Fibroblast of skin of right biceps (primary cell): ENCODE data around the gene AMPD2.

ENCODE experiments used
- DNase-seq: peaks from one replicate; pipeline ENCODE4 v3.0.0-alpha.2; 2013

AMPD2 gene

GRCh38 chr1:109617291-109617801 is 2.3 kb upstream of the AMPD2 start:
- peak; percentile 90 for DNase-seq

GRCh38 chr1:109618661-109619575 is 719 bp upstream of the AMPD2 start:
- DNase-seq, result no peak

- peak; percentile 78 for DNase-seq
Observed at GRCh38 chr1:109620401-109620791, 759 bp downstream of the AMPD2 start.

- DNase-seq, result peak; percentile 97
Observed at GRCh38 chr1:109620841-109621286, 1.2 kb downstream of the AMPD2 start.

- no peak for DNase-seq
Observed at GRCh38 chr1:109621379-109622136, 1.9 kb downstream of the AMPD2 start.

GRCh38 chr1:109622137-109622892 is 2.7 kb downstream of the AMPD2 start:
- DNase-seq, result no peak

- no peak for DNase-seq
Observed at GRCh38 chr1:109622895-109623294, 3.3 kb downstream of the AMPD2 start.

- DNase-seq, result no peak
Observed at GRCh38 chr1:109623601-109624161, 4.0 kb downstream of the AMPD2 start.

GRCh38 chr1:109624201-109625010 is 4.8 kb downstream of the AMPD2 start:
- DNase-seq, result no peak

GRCh38 chr1:109625176-109625575 is 5.5 kb downstream of the AMPD2 start:
- DNase-seq, result no peak

GRCh38 chr1:109625601-109626560 is 6.2 kb downstream of the AMPD2 start:
- no peak for DNase-seq

GRCh38 chr1:109626682-109627408 is 7.2 kb downstream of the AMPD2 start:
- DNase-seq, result no peak

GRCh38 chr1:109627692-109628399 is 8.2 kb downstream of the AMPD2 start:
- DNase-seq, result no peak

- peak; percentile 57 for DNase-seq
Observed at GRCh38 chr1:109628540-109629321, 9.1 kb downstream of the AMPD2 start.

GRCh38 chr1:109629372-109630030 is 9.9 kb downstream of the AMPD2 start:
- DNase-seq, result no peak

- no peak for DNase-seq
Observed at GRCh38 chr1:109630081-109630897, 10.7 kb downstream of the AMPD2 start.
